G401 (cell line): ENCODE measurements around the gene IER2. TPM values are rescaled to one million over a fixed set of nuclear protein-coding genes. Genes with fewer than 3 reads are reported as not detected.
A peak's percentile ranks its signal among the peaks of the same experiment; 100 is the strongest.
"Not testable (repeated sequence)": the region's sequence is repeated elsewhere in the genome, so short reads cannot be mapped to it uniquely, and the experiment has no call there.

Experiments
- DNase-seq: peaks from one replicate; pipeline ENCODE4 v3.0.0-alpha.2; 2015; ENCODE audit warnings: low spot score
- in situ Hi-C: cut with HindIII; loops from 2 replicates; pipeline ENCODE4 v1.10.0; 2016; ENCODE audit warnings: low sequenced_read_pairs, mixed read lengths
- total RNA-seq: library from RNA; depleted of rRNA; stranded (reverse); fragments of >200 nt; shearing (Covaris generic); gene quantifications from 2 replicates; pipeline ENCODE4 v1.2.3, GENCODE V29; 2014

IER2 gene
- total RNA-seq, 1 experiment from 2014 or later: 40.5 TPM

GRCh38 chr19:13135068-13136062 is 14.8 kb upstream of the IER2 start:
- DNase-seq: peak; percentile 53
- in situ Hi-C loops: no loop called here

GRCh38 chr19:13137290-13137794 is 12.9 kb upstream of the IER2 start:
- in situ Hi-C loops: no loop called here

GRCh38 chr19:13138171-13138915 is 11.9 kb upstream of the IER2 start:
- no peak for DNase-seq
- in situ Hi-C loops: no loop called here

More at GRCh38 chr19:13137290-13137794, 12.9 kb upstream of the IER2 start:
- no peak for DNase-seq

GRCh38 chr19:13138916-13139198 is 11.4 kb upstream of the IER2 start:
- in situ Hi-C loops: no loop called here
- no peak for DNase-seq

GRCh38 chr19:13139633-13140311 is 10.4 kb upstream of the IER2 start:
- in situ Hi-C loops: no loop called here
- DNase-seq: no peak

GRCh38 chr19:13146763-13147563 is 3.2 kb upstream of the IER2 start:
- in situ Hi-C loops: no loop called here
- no peak for DNase-seq

- peak; percentile 32 for DNase-seq
- in situ Hi-C loops: not testable (repeated sequence)
Measured at GRCh38 chr19:13149173-13149627, 1.0 kb upstream of the IER2 start.

- in situ Hi-C loops: no loop called here
- DNase-seq: peak; percentile 43
Measured at GRCh38 chr19:13149628-13150186, 504 bp upstream of the IER2 start.

GRCh38 chr19:13150931-13151604 is 857 bp downstream of the IER2 start:
- in situ Hi-C loops: no loop called here

GRCh38 chr19:13151605-13152355 is 1.6 kb downstream of the IER2 start:
- in situ Hi-C loops: no loop called here
- peak; percentile 97 for DNase-seq

More at GRCh38 chr19:13150931-13151604, 857 bp downstream of the IER2 start:
- DNase-seq: no peak

- in situ Hi-C loops: no loop called here
- DNase-seq: no peak
Measured at GRCh38 chr19:13152356-13152973, 2.3 kb downstream of the IER2 start.

- in situ Hi-C loops: no loop called here
- peak; percentile 98 for DNase-seq
Measured at GRCh38 chr19:13152974-13153568, 2.9 kb downstream of the IER2 start.

GRCh38 chr19:13153569-13154240 is 3.5 kb downstream of the IER2 start:
- DNase-seq: no peak
- in situ Hi-C loops: no loop called here

- peak; percentile 52 for DNase-seq
- in situ Hi-C loops: no loop called here
Measured at GRCh38 chr19:13154241-13154778, 4.1 kb downstream of the IER2 start.

GRCh38 chr19:13154911-13155471 is 4.8 kb downstream of the IER2 start:
- DNase-seq: peak; percentile 47
- in situ Hi-C loops: no loop called here
